WTC11 (cell line): ENCODE data around the gene CSNK1A1L. TPM values are rescaled to one million over a fixed set of nuclear protein-coding genes. Genes with fewer than 3 reads are reported as not detected.

Experiments
- ATAC-seq: fragments of 200-7000 bp; cut with Tn5 transposase; 2 replicates; pipeline ENCODE4 v1.10.0; 2021; ENCODE audit warnings: mild to moderate bottlenecking, moderate library complexity
- CTCF ChIA-PET: fragments of 300-600 bp; sonication (Branson Sonifier 250); formaldehyde crosslinking; loops from one replicate; lab custom pipeline; 2021; ENCODE audit warnings: antibody characterized with exemption; lab: Charles Lee
- POLR2A ChIA-PET: fragments of 350-600 bp; sonication (Branson Sonifier 250); formaldehyde crosslinking; loops from one replicate; lab custom pipeline; 2021; ENCODE audit warnings: antibody characterized with exemption; lab: Charles Lee
- DNase-seq: peaks from one replicate; pipeline ENCODE4 v3.0.0; 2021; ENCODE audit warnings: low spot score
- H3K27ac Mint-ChIP-seq: 2 replicates; pipeline ENCODE4 v1.8.0; 2021; ENCODE audit warnings: mixed read lengths
- H3K27me3 Mint-ChIP-seq: 2 replicates; pipeline ENCODE4 v1.8.0; 2021; ENCODE audit warnings: low read depth, mild to moderate bottlenecking, moderate library complexity, mixed read lengths
- H3K36me3 Mint-ChIP-seq: 2 replicates; pipeline ENCODE4 v1.8.0; 2021; ENCODE audit warnings: mixed read lengths
- H3K4me1 Mint-ChIP-seq: 2 replicates; pipeline ENCODE4 v1.8.0; 2022; ENCODE audit warnings: mixed read lengths
- H3K4me3 Mint-ChIP-seq: 2 replicates; pipeline ENCODE4 v1.8.0; 2021; ENCODE audit warnings: mild to moderate bottlenecking, moderate library complexity, mixed read lengths
- H3K9me3 Mint-ChIP-seq: 2 replicates; pipeline ENCODE4 v1.8.0; 2021; ENCODE audit warnings: mixed read lengths
- CREM ChIP-seq: sonication (generic); formaldehyde crosslinking; IDR thresholded peaks from 2 replicates; pipeline ENCODE4 v1.8.1; 2022; ENCODE audit warnings: mild to moderate bottlenecking, missing genetic modification reagents, moderate library complexity
- E2F4 ChIP-seq: sonication (generic); formaldehyde crosslinking; IDR thresholded peaks from 2 replicates; pipeline ENCODE4 v1.8.1; 2022; ENCODE audit warnings: low read depth, mild to moderate bottlenecking, moderate library complexity, missing genetic modification reagents, borderline replicate concordance
- ETV6 ChIP-seq: sonication (generic); formaldehyde crosslinking; IDR thresholded peaks from 2 replicates; pipeline ENCODE4 v1.8.1; 2022; ENCODE audit warnings: mild to moderate bottlenecking, missing genetic modification reagents
- FOXK1 ChIP-seq: sonication (generic); formaldehyde crosslinking; IDR thresholded peaks from 2 replicates; pipeline ENCODE4 v1.8.0; 2022; ENCODE audit warnings: mild to moderate bottlenecking, moderate library complexity, missing genetic modification reagents
- JUN ChIP-seq: sonication (generic); formaldehyde crosslinking; IDR thresholded peaks from 2 replicates; pipeline ENCODE4 v1.8.0; 2023; ENCODE audit warnings: mild to moderate bottlenecking, missing genetic modification reagents
- MYBL2 ChIP-seq: sonication (generic); formaldehyde crosslinking; IDR thresholded peaks from 2 replicates; pipeline ENCODE4 v1.8.1; 2023; ENCODE audit warnings: mild to moderate bottlenecking, moderate library complexity, missing genetic modification reagents
- NFYB ChIP-seq: sonication (generic); formaldehyde crosslinking; conservative IDR thresholded peaks from 2 replicates; pipeline ENCODE4 v1.8.0; 2022; ENCODE audit warnings: low read depth, missing genetic modification reagents
- OVOL2 ChIP-seq: fragments of 250-450 bp; sonication (Bioruptor Pico); IDR thresholded peaks from 2 replicates; pipeline ENCODE4 v1.9.0; 2021; ENCODE audit warnings: mild to moderate bottlenecking, borderline replicate concordance
- RORB ChIP-seq: fragments of 250-450 bp; sonication (Bioruptor Pico); IDR thresholded peaks from 2 replicates; pipeline ENCODE4 v1.9.0; 2021; ENCODE audit warnings: mild to moderate bottlenecking
- TCF7 ChIP-seq: sonication (generic); formaldehyde crosslinking; IDR thresholded peaks from 2 replicates; pipeline ENCODE4 v1.8.0; 2022; ENCODE audit warnings: mild to moderate bottlenecking, low read depth, missing genetic modification reagents, moderate library complexity
- TEAD4 ChIP-seq: sonication (generic); formaldehyde crosslinking; IDR thresholded peaks from 2 replicates; pipeline ENCODE4 v1.8.0; 2022; ENCODE audit warnings: mild to moderate bottlenecking, missing genetic modification reagents
- ZNF138 ChIP-seq: sonication (generic); formaldehyde crosslinking; conservative IDR thresholded peaks from 2 replicates; pipeline ENCODE4 v1.8.1; 2022; ENCODE audit warnings: mild to moderate bottlenecking, moderate library complexity, missing genetic modification reagents
- total RNA-seq: library from RNA; stranded (reverse); gene quantifications from 3 replicates; pipeline ENCODE4 v1.2.3, GENCODE V29; 2021
- TF ChIP-seq, protein P1 (sequence below): fragments of 200-600 bp; IDR thresholded peaks from 2 replicates; pipeline ENCODE4 v1.8.0; 2022; ENCODE audit warnings: antibody characterized with exemption
- TF ChIP-seq, protein P2 (sequence below): fragments of 250-450 bp; sonication (Bioruptor Pico); IDR thresholded peaks from 2 replicates; pipeline ENCODE4 v1.9.0; 2021; ENCODE audit warnings: mild to moderate bottlenecking, borderline replicate concordance
- TF ChIP-seq, protein P3 (sequence below): sonication (generic); formaldehyde crosslinking; IDR thresholded peaks from 2 replicates; pipeline ENCODE4 v1.8.0; 2023; ENCODE audit warnings: missing genetic modification reagents

CSNK1A1L gene
- total RNA-seq, 1 experiment from 2014 or later = not detected

DNA sequence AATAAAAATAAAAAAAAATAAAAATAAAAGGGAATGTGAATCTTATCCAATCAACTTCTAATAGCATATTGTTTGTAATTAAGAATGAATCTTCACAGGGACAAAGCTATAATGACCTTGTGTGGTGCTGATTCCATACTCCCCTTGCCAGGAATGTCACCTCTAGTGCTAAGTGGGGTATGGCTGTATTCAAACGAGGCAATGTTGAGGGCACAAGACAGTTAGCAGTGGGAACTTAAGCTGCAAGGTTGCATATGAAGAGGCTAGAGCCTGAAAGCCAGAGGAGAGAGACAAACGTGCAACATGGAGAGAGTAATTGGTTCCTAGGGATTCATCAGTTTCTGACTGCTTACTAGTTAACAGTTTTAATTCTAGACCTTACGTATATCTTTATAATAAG is 43.9 kb upstream of the CSNK1A1L start (continued):
- no peak for TF ChIP-seq E2F4 (CRISPR knock-in tag)

GRCh38 chr13:37148501-37148900 is 43.0 kb upstream of the CSNK1A1L start:
- Mint-ChIP-seq H3K4me1 (no peaks in the 10 kb centered on the region; the same call in 1 of the 2 replicates), H3K4me3 (no peak overlapping the region), H3K27me3 (no peaks in the 10 kb centered on the region), H3K27ac (no peak overlapping the region), H3K9me3 (peaks cover 9% of the 10 kb centered on the region), H3K36me3 (peaks cover 4% of the 10 kb centered on the region)
- ChIA-PET POLR2A (no interaction called here), CTCF (no interaction called here)
- DNase-seq (no peak), ATAC-seq (no peak)
- TF ChIP-seq TEAD4 (CRISPR knock-in tag) = no peak

DNA sequence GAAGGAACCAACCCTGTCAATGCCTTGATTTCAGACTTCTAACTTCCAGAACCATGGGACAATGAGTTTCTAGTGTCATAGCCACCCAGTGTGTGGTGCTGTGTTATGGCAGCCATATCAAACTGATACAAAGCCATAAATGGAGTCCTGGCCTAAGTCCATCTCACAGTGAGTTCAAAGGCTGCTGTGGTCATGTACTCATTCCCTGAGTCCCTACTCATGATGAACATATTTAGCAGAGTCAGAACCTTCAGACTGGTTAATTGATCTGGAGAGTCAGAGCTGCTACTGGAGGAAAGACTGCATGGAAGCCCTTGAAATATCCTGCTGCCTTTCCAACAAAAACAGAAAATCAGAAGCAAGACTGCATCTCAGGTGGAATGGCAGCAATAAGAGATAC is 39.2 kb upstream of the CSNK1A1L start:
- Mint-ChIP-seq H3K27me3 (no peaks in the 10 kb centered on the region), H3K36me3 (no peaks in the 10 kb centered on the region), H3K9me3 (peaks cover 9% of the 10 kb centered on the region), H3K27ac (no peak overlapping the region), H3K4me1 (no peaks in the 10 kb centered on the region; the same call in 1 of the 2 replicates), H3K4me3 (no peak overlapping the region)
- DNase-seq (no peak), ATAC-seq (no peak)
- ChIA-PET CTCF (no interaction called here), POLR2A (no interaction called here)
- TF ChIP-seq ZNF138 (CRISPR knock-in tag) = no peak
- no peak for TF ChIP-seq FOXK1 (CRISPR knock-in tag)
- no peak for TF ChIP-seq OVOL2 (CRISPR knock-in tag)
- no peak for TF ChIP-seq TCF7
- TF ChIP-seq ETV6 = no peak
- TF ChIP-seq, protein P1, sequence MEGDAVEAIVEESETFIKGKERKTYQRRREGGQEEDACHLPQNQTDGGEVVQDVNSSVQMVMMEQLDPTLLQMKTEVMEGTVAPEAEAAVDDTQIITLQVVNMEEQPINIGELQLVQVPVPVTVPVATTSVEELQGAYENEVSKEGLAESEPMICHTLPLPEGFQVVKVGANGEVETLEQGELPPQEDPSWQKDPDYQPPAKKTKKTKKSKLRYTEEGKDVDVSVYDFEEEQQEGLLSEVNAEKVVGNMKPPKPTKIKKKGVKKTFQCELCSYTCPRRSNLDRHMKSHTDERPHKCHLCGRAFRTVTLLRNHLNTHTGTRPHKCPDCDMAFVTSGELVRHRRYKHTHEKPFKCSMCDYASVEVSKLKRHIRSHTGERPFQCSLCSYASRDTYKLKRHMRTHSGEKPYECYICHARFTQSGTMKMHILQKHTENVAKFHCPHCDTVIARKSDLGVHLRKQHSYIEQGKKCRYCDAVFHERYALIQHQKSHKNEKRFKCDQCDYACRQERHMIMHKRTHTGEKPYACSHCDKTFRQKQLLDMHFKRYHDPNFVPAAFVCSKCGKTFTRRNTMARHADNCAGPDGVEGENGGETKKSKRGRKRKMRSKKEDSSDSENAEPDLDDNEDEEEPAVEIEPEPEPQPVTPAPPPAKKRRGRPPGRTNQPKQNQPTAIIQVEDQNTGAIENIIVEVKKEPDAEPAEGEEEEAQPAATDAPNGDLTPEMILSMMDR = no peak
- TF ChIP-seq RORB = no peak
- TF ChIP-seq MYBL2 (CRISPR knock-in tag) = no peak
- TF ChIP-seq JUN (CRISPR knock-in tag) = no peak
- no peak for TF ChIP-seq CREM (CRISPR knock-in tag)
- no peak for TF ChIP-seq NFYB (CRISPR knock-in tag)
- TF ChIP-seq, protein P2, sequence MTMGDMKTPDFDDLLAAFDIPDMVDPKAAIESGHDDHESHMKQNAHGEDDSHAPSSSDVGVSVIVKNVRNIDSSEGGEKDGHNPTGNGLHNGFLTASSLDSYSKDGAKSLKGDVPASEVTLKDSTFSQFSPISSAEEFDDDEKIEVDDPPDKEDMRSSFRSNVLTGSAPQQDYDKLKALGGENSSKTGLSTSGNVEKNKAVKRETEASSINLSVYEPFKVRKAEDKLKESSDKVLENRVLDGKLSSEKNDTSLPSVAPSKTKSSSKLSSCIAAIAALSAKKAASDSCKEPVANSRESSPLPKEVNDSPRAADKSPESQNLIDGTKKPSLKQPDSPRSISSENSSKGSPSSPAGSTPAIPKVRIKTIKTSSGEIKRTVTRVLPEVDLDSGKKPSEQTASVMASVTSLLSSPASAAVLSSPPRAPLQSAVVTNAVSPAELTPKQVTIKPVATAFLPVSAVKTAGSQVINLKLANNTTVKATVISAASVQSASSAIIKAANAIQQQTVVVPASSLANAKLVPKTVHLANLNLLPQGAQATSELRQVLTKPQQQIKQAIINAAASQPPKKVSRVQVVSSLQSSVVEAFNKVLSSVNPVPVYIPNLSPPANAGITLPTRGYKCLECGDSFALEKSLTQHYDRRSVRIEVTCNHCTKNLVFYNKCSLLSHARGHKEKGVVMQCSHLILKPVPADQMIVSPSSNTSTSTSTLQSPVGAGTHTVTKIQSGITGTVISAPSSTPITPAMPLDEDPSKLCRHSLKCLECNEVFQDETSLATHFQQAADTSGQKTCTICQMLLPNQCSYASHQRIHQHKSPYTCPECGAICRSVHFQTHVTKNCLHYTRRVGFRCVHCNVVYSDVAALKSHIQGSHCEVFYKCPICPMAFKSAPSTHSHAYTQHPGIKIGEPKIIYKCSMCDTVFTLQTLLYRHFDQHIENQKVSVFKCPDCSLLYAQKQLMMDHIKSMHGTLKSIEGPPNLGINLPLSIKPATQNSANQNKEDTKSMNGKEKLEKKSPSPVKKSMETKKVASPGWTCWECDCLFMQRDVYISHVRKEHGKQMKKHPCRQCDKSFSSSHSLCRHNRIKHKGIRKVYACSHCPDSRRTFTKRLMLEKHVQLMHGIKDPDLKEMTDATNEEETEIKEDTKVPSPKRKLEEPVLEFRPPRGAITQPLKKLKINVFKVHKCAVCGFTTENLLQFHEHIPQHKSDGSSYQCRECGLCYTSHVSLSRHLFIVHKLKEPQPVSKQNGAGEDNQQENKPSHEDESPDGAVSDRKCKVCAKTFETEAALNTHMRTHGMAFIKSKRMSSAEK (CRISPR knock-in tag) = no peak
- TF ChIP-seq, protein P3, sequence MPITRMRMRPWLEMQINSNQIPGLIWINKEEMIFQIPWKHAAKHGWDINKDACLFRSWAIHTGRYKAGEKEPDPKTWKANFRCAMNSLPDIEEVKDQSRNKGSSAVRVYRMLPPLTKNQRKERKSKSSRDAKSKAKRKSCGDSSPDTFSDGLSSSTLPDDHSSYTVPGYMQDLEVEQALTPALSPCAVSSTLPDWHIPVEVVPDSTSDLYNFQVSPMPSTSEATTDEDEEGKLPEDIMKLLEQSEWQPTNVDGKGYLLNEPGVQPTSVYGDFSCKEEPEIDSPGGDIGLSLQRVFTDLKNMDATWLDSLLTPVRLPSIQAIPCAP (CRISPR knock-in tag) = no peak
